ENCODE results near the gene OR8B8.
"Not testable (repeated sequence)": the region's sequence is repeated elsewhere in the genome, so short reads cannot be mapped to it uniquely, and the experiment has no call there.

OR8B8 gene

GRCh38 chr11:124398924-124399323, 46.6 kb downstream of the OR8B8 start, which contains the start of gene OR8B3:
Gene OR8B3, minus strand, starts transcription at chr11:124399024. Its CDS starts 1,673 bp downstream, at chr11:124397351.
- no peak for DNase-seq (ENCODE audit: low spot score)
- in situ Hi-C loops (cut with MboI; ENCODE audit: low sequenced_read_pairs, unreplicated experiment): no loop called here
- no peak for TF ChIP-seq CTCF (IDR thresholded peaks at IDR 0.05; ENCODE audit: borderline replicate concordance, control extremely low read depth, extremely low read depth, insufficient read depth, missing control alignments)

- DNase-seq (ENCODE audit: low spot score); in situ Hi-C loops (cut with MboI; ENCODE audit: low sequenced_read_pairs, unreplicated experiment): not testable (repeated sequence)
These were observed 48.6 kb downstream of the OR8B8 start for GRCh38 chr11:124396847-124397246.

GRCh38 chr11:124394408-124394807, 51.1 kb downstream of the OR8B8 start:
- TF ChIP-seq CTCF (IDR thresholded peaks at IDR 0.05; ENCODE audit: borderline replicate concordance, control extremely low read depth, extremely low read depth, insufficient read depth, missing control alignments): no peak
- in situ Hi-C loops (cut with MboI; ENCODE audit: low sequenced_read_pairs, unreplicated experiment): no loop called here

More at GRCh38 chr11:124394408-124394807, 51.1 kb downstream of the OR8B8 start:
- DNase-seq (ENCODE audit: low spot score): no peak
